HG03135 (cell line): ENCODE data around the gene CACNG6.
"Not testable (repeated sequence)": the region's sequence is repeated elsewhere in the genome, so short reads cannot be mapped to it uniquely, and the experiment has no call there.

Experiments used
- ATAC-seq: cut with Tn5 transposase; IDR thresholded peaks from one replicate; pipeline ENCODE4 v1.9.1; 2021; ENCODE audit warnings: mild to moderate bottlenecking, moderate library complexity; ENCODE audit not compliant: unreplicated experiment

CACNG6 gene, protein sequence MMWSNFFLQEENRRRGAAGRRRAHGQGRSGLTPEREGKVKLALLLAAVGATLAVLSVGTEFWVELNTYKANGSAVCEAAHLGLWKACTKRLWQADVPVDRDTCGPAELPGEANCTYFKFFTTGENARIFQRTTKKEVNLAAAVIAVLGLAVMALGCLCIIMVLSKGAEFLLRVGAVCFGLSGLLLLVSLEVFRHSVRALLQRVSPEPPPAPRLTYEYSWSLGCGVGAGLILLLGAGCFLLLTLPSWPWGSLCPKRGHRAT

DNA sequence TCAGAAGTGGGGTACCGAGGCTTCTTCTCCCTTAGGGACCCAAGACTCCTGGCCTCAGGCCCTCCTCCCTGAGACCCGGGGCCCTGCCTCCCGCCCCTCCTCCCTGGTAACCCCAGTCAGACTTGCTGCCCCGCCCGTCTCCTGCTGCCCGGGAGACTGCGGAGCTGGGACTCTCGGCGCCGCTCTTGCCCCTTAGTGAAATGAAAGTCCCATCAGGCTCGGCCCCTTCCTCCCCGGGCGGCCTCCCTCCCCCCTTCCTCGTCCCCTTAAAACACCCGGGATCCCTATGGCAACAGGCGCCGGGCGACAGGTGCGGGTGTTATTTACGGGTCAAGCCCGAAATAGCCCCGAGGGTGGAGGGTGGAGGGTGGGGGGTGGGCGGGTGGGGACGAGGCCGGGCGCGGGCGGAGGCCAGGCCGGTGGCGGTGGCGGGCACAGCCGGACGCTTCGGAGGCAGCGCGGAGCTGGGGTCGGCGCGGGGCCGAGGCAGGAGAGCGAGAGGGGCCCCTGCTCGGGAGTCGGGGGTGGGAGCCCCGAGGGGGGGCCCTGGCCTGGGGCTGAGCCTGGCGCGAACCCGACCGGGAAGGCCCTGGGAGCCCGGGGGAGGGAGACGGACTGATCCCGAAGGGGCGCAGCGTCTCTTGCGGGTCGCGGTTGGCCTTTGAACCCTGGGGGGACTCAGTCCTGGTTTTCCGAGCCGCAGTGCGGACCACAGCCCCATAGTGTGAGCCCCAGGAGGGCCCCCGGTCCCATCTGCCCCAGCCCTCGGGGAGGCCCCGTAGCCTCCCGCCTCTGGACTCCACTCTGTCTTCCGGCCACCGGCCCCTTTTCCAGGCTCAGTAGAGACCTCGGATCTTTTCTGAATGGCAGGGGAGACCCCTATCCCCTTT is at the start of gene CACNG6:
Gene CACNG6 (plus strand): TSS at position 414 of the 890 bp plus-strand sequence. CDS start 1,241 bp downstream, outside the sequence.
- no peak for ATAC-seq

DNA sequence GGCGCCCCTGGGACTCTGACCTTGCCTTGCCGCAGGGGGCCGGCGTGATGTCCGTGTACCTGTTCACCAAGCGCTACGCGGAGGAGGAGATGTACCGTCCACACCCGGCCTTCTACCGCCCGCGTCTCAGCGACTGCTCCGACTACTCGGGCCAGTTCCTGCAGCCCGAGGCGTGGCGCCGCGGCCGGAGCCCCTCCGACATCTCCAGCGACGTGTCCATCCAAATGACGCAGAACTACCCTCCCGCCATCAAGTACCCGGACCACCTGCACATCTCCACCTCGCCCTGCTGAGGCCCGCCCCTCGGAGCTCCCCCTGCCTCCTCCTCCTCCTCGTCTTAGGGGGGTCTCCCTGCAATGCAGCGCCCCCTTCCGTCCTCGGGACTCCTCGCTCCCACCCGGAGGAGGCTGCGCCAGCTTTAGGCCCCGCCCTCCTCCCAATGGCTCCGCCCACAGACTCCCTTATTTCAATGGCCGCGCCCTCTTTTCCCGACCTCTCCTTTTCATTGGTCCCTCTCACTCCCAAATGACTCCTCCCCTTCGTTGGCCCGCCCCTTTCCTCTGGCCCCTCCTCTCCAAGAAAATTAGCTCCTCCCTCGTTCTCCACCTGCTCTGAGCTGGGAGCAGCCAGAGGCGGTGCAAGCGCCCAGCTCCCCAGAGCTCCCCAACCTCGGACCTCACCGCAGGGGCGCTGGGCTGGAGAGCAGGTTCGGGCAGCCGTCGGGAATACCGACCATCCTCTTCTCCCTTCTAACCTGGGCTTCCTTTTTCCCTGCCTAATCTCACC is 49.2 kb upstream of the CACNG6 start:
- no peak for ATAC-seq

DNA sequence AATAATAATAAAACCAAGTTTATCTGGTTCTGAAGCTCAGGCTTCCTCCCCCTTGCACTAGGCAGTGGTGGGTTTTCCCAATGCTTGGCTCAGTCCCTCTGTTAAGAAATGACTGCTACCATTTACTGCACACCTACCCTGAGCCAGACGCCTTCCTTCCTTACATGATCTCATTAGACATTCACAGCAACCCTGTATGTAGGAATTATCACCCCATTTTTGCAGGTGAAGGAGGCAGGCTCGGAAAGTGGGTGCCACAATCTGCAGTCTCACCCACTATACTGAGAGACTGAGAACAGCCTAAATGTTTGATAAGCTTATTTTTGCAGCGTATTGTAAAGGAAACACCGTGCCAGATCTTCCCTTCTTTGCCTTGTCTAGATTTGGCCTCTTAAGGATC is 47.0 kb upstream of the CACNG6 start:
- ATAC-seq, result no peak

DNA sequence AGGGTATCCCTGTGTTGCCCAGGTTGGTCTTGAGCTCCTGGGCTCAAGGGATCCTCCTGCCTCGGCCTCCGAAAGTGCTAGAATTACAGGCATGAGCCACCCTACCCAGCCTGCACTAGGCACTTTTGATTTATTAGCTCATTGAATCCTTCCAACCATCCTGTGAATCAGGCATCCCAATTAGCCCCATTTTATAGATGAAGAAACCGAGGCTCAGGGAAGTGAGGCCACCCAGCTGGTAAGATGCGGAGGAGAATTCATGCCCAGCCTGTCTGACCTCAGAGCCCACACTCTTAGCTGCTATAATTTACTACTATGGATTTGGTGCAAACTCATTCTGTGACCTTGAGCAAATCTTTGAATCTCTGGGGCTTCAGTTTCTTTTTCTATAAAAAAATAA is 46.5 kb upstream of the CACNG6 start:
- ATAC-seq, result no peak

DNA sequence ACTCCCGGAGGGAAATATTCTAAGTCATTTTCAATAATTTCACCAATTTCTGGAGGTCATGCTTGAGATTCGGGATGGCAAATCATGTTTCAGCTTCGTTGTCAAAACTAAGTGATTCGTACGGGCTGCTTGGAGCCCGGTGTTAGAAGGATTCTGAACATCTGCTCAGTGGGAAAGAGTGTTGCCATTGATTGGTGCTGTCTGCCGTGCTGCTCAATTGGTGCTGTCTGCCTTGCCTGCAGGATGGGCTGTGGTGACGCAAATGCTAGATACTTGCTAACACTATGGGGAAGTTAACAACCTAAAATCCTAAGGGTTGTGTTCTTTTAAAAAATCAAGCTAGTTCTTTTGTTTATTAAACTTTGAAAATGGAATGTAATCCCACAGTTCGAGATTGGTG is 46.0 kb upstream of the CACNG6 start:
- ATAC-seq, result no peak

GRCh38 chr19:53945998-53946397 is 45.4 kb upstream of the CACNG6 start:
- no peak for ATAC-seq

- no peak for ATAC-seq
Measured at GRCh38 chr19:53947624-53948023, 43.8 kb upstream of the CACNG6 start.

DNA sequence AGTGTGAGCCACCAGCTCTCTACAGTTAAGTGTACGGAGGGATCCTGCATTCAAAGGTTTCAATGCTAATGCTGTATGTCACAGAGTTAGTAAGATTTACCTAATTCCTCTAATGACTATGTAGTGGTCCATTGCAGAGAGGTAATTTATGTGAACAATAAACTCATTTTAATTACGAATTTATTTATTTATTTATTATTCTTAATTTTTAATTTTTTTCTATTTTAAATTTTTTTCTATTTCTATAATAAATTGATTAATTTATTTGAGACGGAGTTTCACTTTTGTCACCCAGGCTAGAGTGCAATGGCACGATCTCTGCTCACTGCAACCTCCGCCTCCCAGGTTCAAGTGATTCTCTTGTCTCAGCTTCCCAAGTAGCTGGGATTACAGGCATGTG is 42.8 kb upstream of the CACNG6 start:
- not testable (repeated sequence) for ATAC-seq

DNA sequence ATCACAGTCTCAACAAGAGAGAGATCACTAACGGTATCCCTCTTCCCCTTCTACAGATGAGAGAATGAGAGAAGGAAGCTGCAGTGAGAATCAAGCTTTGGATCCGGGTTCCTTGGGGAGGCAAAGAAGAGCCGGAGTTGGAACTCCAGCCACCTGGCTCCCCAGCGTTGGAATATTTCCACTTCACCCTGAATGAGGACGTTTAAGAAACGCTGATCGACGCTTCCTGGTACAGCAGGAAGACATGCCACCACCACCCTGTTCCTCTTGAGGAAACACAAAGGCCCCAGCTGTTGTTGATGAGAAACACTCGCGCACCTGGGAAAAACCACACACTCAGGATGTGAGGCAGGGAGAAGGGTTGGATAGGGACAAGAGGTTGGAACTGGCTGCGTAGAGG is 40.0 kb upstream of the CACNG6 start:
- no peak for ATAC-seq

- ATAC-seq, result no peak
Measured at GRCh38 chr19:53951947-53952346, 39.5 kb upstream of the CACNG6 start.

DNA sequence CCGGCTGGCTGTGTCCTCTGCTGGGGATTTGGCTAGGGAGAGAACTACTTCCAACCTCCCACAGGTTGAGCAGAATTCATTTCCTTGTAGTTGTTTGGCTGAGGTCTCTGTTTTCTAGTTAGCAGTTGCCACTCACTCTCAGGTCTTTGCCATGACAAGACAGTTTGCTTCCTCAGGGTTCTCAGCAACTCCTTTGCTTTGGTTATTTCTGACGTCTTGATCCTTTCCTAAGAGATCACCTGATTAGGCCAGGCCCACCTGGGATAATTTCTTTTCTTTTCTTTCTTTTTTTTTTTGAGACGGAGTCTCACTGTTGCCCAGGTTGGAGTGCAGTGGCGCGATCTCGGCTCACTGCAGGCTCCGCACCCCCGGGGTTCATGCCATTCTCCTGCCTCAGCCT is 38.1 kb upstream of the CACNG6 start:
- no peak for ATAC-seq

DNA sequence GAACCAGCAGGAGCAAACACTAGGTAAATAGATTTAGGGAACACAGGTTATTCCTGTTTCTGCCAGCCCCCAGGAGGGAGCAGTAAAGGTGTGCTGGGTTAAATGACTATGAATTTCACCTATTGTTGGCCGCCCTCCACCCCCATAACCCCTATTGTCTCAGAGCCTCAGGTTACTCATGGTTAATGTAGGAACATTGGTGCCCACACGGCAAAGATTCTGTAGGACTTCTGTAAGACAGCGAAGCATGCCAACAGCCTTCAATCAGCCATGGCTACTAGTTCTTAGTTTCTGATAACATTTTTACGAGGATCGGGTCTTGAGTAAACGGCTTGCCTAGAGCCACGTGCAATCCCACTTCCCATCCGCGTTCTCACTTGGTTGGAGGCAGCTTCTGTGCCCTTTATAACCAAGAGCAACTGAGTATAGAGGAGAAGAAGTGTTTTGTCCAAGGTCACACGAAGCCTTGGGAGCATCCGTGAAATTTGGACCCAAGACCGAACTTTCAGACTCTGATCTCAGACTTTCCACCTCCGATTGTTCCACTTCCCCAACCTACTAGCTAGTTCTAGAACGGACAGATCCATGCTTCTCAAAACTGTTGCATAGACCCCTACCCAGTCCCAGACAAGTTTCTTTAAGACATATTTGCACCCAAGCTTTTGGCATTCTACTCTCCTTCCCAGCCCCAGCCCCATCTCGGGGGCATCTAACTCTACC is 33.8 kb upstream of the CACNG6 start:
- no peak for ATAC-seq

DNA sequence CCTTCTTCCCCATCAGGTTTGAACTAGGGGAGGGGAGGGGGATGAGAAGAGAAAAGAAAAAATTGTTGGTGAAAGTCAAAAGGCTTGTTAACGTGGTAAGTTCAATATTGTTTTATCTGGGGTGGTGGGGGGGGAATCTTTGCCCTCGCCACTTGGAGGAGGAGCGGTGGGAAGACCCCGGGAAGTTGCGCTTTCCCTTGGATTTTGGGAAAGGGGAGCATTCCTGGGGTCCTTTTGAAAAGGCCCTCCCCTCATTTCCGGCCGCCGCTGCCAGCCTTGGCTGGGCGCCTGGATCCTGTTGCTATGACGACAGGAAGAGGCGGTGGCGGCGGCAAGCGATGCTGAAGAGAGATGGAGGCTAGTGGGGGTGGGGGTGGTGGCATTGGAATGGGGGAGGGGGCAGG is 33.3 kb upstream of the CACNG6 start:
- no peak for ATAC-seq

DNA sequence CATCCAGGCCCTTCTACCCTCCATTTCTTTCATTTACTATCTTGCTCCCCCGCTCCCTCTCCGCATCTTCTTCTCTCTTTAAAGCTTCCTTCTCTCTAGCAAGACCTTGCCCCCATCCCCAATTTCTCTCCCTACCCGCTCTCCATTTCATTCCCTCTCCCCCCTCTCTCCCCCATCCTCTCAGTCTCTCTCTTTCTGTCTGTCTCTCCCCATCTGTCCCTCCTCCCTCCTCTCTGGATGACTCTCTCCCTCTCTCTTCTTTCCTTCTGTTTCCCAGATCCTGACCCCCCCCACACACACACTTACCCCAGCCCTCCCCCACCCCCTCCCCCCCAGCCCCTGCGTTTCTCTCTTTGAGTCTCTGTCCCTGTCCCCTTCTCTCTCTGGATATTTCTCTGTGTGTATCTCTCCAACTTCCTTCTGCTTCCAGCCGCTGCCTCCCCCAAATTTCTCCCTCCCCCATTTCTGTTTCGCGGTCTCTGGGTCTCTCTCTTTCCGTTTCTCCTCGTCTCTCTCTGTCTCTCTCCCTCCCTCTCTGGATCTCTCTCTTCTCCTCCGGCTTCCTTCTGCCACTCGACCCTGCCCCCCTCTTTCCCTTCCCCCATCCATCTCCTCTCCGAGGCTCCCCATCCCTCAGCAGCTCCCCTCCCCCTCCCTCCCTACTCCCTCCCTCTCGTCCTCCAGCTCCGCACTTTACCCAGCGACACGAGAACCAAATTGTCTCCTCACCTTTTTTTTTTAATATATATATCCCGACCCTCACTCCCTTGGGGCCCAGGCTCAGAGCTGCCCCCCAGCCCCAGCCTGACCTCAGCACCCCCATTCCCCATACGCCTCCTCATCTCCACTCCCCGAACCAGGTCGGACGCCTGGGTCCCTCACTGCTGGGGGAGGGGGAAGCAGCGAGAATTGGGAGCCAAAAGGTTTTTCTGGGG is 32.3 kb upstream of the CACNG6 start:
- no peak for ATAC-seq

- no peak for ATAC-seq
Measured at GRCh38 chr19:53960187-53960586, 31.2 kb upstream of the CACNG6 start.

- no peak for ATAC-seq
Measured at GRCh38 chr19:53960886-53961285, 30.6 kb upstream of the CACNG6 start.

- ATAC-seq, result no peak
Measured at GRCh38 chr19:53961523-53962356, 29.7 kb upstream of the CACNG6 start.

- no peak for ATAC-seq
Measured at GRCh38 chr19:53962887-53963431, 28.5 kb upstream of the CACNG6 start, which contains the start of gene CACNG8. CACNG8 (plus strand) TSS chr19:53962937.
